ACC112 (cell line): ENCODE measurements around the gene SGSH.
"Not testable (repeated sequence)": the region's sequence is repeated elsewhere in the genome, so short reads cannot be mapped to it uniquely, and the experiment has no call there.

Source experiments
- H2AFZ ChIP-seq: fragments of 200-600 bp; sonication (generic); one replicate; pipeline ENCODE4 v1.6.0; 2017; ENCODE audit warnings: antibody characterized with exemption, low read length; ENCODE audit not compliant: unreplicated experiment
- H3K27ac ChIP-seq: fragments of 200-600 bp; sonication (generic); 2 replicates; pipeline ENCODE4 v1.5.1; 2014; ENCODE audit warnings: low read depth, mild to moderate bottlenecking, antibody characterized with exemption, low read length, moderate library complexity
- H3K27me3 ChIP-seq: fragments of 200-600 bp; sonication (generic); 2 replicates; pipeline ENCODE4 v1.6.1; 2014; ENCODE audit warnings: mild to moderate bottlenecking, antibody characterized with exemption, low read length, moderate library complexity, mixed read lengths; ENCODE audit not compliant: insufficient read depth
- H3K36me3 ChIP-seq: fragments of 200-600 bp; sonication (generic); 2 replicates; pipeline ENCODE4 v1.6.1; 2016; ENCODE audit warnings: mild to moderate bottlenecking, antibody characterized with exemption, low read length, moderate library complexity, mixed read lengths; ENCODE audit not compliant: insufficient read depth
- H3K4me1 ChIP-seq: fragments of 200-600 bp; sonication (generic); one replicate; pipeline ENCODE4 v1.6.1; 2016; ENCODE audit warnings: low read length, mixed read lengths; ENCODE audit not compliant: insufficient read depth, unreplicated experiment, control insufficient read depth
- H3K4me3 ChIP-seq: fragments of 200-600 bp; sonication (generic); 2 replicates; pipeline ENCODE4 v1.5.1; 2014; ENCODE audit warnings: mild to moderate bottlenecking, low read depth, low read length
- H3K79me2 ChIP-seq: fragments of 200-600 bp; sonication (generic); one replicate; pipeline ENCODE4 v1.6.0; 2016; ENCODE audit warnings: low read length; ENCODE audit not compliant: control insufficient read depth, unreplicated experiment, insufficient read depth

Gene SGSH

GRCh38 chr17:80252871-80253270 is 32.7 kb upstream of the SGSH start:
- Histone ChIP-seq H3K4me3 (no peak overlapping the region), H2AFZ (no peak overlapping the region), H3K27ac (no peak overlapping the region), H3K79me2 (no peaks in the 10 kb centered on the region), H3K27me3 (no peaks in the 10 kb centered on the region), H3K36me3 (no peaks in the 10 kb centered on the region), H3K4me1 (peaks cover 22% of the 10 kb centered on the region)

- no peak overlapping the region for H3K27ac ChIP-seq
- no peak overlapping the region for H2AFZ ChIP-seq
- H3K4me3 ChIP-seq = no peak overlapping the region
- no peaks in the 10 kb centered on the region for H3K36me3 ChIP-seq
- peaks cover 22% of the 10 kb centered on the region for H3K4me1 ChIP-seq
- no peaks in the 10 kb centered on the region for H3K27me3 ChIP-seq
- H3K79me2 ChIP-seq = no peaks in the 10 kb centered on the region
These were observed 31.8 kb upstream of the SGSH start for GRCh38 chr17:80251966-80252365.

- Histone ChIP-seq H3K79me2 (no peaks in the 10 kb centered on the region), H3K36me3 (no peaks in the 10 kb centered on the region), H3K27me3 (no peaks in the 10 kb centered on the region), H3K4me1 (peaks cover 5% of the 10 kb centered on the region), H2AFZ (no peak overlapping the region), H3K27ac (no peak overlapping the region), H3K4me3 (no peak overlapping the region)
These were observed 29.0 kb upstream of the SGSH start for GRCh38 chr17:80248894-80249710.

- Histone ChIP-seq H2AFZ (no peak overlapping the region), H3K4me1 (no peaks in the 10 kb centered on the region), H3K79me2 (no peaks in the 10 kb centered on the region), H3K36me3 (no peaks in the 10 kb centered on the region), H3K27ac (no peak overlapping the region), H3K27me3 (no peaks in the 10 kb centered on the region), H3K4me3 (no peak overlapping the region)
These were observed 28.1 kb upstream of the SGSH start for GRCh38 chr17:80248001-80248893.

- H3K4me1 ChIP-seq = no peaks in the 10 kb centered on the region
- H2AFZ ChIP-seq = no peak overlapping the region
- H3K79me2 ChIP-seq = no peaks in the 10 kb centered on the region
- no peaks in the 10 kb centered on the region for H3K27me3 ChIP-seq
- no peaks in the 10 kb centered on the region for H3K36me3 ChIP-seq
- no peak overlapping the region for H3K27ac ChIP-seq
- H3K4me3 ChIP-seq = no peak overlapping the region
These were observed 27.4 kb upstream of the SGSH start for GRCh38 chr17:80247561-80247960.

GRCh38 chr17:80246726-80247125 is 26.6 kb upstream of the SGSH start:
- H3K4me3 ChIP-seq = no peak overlapping the region
- H3K4me1 ChIP-seq = no peaks in the 10 kb centered on the region
- no peaks in the 10 kb centered on the region for H3K27me3 ChIP-seq
- no peak overlapping the region for H2AFZ ChIP-seq
- H3K79me2 ChIP-seq = no peaks in the 10 kb centered on the region
- H3K27ac ChIP-seq = no peak overlapping the region
- no peaks in the 10 kb centered on the region for H3K36me3 ChIP-seq

GRCh38 chr17:80246266-80246681 is 26.1 kb upstream of the SGSH start:
- Histone ChIP-seq H3K27me3 (no peaks in the 10 kb centered on the region), H3K27ac (no peak overlapping the region), H2AFZ (no peak overlapping the region), H3K4me3 (no peak overlapping the region), H3K79me2 (no peaks in the 10 kb centered on the region), H3K4me1 (no peaks in the 10 kb centered on the region), H3K36me3 (no peaks in the 10 kb centered on the region)

- Histone ChIP-seq H3K4me3 (no peak overlapping the region), H3K79me2 (no peaks in the 10 kb centered on the region), H3K4me1 (no peaks in the 10 kb centered on the region), H2AFZ (no peak overlapping the region), H3K36me3 (no peaks in the 10 kb centered on the region), H3K27me3 (no peaks in the 10 kb centered on the region), H3K27ac (no peak overlapping the region)
These were observed 25.6 kb upstream of the SGSH start for GRCh38 chr17:80245566-80246265.

GRCh38 chr17:80244871-80245509 is 24.9 kb upstream of the SGSH start:
- Histone ChIP-seq H3K27me3 (no peaks in the 10 kb centered on the region), H3K27ac (no peak overlapping the region), H3K36me3 (no peaks in the 10 kb centered on the region), H3K79me2 (no peaks in the 10 kb centered on the region), H2AFZ (no peak overlapping the region), H3K4me1 (no peaks in the 10 kb centered on the region), H3K4me3 (no peak overlapping the region)

- not testable (repeated sequence) for H3K4me1 ChIP-seq, H2AFZ ChIP-seq, H3K79me2 ChIP-seq, H3K36me3 ChIP-seq, H3K27ac ChIP-seq, H3K27me3 ChIP-seq, H3K4me3 ChIP-seq
These were observed 24.3 kb upstream of the SGSH start for GRCh38 chr17:80244448-80244847.
